HEK293 (cell line): ENCODE results near the gene SNX4.

Source experiments
- GLI2 ChIP-seq: fragments of 450-650 bp; formaldehyde crosslinking; IDR thresholded peaks from 2 replicates; pipeline ENCODE4; 2017; ENCODE audit warnings: missing biosample characterization, missing genetic modification characterization, low read depth, borderline replicate concordance
- GLIS1 ChIP-seq: fragments of 450-650 bp; formaldehyde crosslinking; IDR thresholded peaks from 2 replicates; pipeline ENCODE4 v1.5.1; 2016; ENCODE audit warnings: missing biosample characterization, missing genetic modification characterization
- GLIS2 ChIP-seq: fragments of 450-650 bp; formaldehyde crosslinking; IDR thresholded peaks from 2 replicates; pipeline ENCODE4 v1.5.1; 2016; ENCODE audit warnings: missing biosample characterization, missing genetic modification characterization
- OSR2 ChIP-seq: fragments of 450-650 bp; formaldehyde crosslinking; IDR thresholded peaks from 2 replicates; pipeline ENCODE4 v1.5.1; 2016; ENCODE audit warnings: missing biosample characterization, missing genetic modification characterization
- PRDM10 ChIP-seq: fragments of 450-650 bp; formaldehyde crosslinking; IDR thresholded peaks from 2 replicates; pipeline ENCODE4 v1.5.1; 2016; ENCODE audit warnings: missing biosample characterization, missing genetic modification characterization
- SCRT2 ChIP-seq: fragments of 450-650 bp; formaldehyde crosslinking; IDR thresholded peaks from 2 replicates; pipeline ENCODE4 v1.5.1; 2016; ENCODE audit warnings: missing biosample characterization, missing genetic modification characterization
- SP3 ChIP-seq: fragments of 450-650 bp; formaldehyde crosslinking; IDR thresholded peaks from 2 replicates; pipeline ENCODE4 v1.5.1; 2016; ENCODE audit warnings: missing biosample characterization, missing genetic modification characterization
- TSHZ1 ChIP-seq: fragments of 450-650 bp; formaldehyde crosslinking; IDR thresholded peaks from 2 replicates; pipeline ENCODE4 v1.5.1; 2016; ENCODE audit warnings: missing biosample characterization, missing genetic modification characterization, borderline replicate concordance
- WT1 ChIP-seq: fragments of 450-650 bp; formaldehyde crosslinking; IDR thresholded peaks from 2 replicates; pipeline ENCODE4 v1.5.1; 2016; ENCODE audit warnings: missing biosample characterization, missing genetic modification characterization
- ZFHX2 ChIP-seq: fragments of 450-650 bp; formaldehyde crosslinking; conservative IDR thresholded peaks from 2 replicates; pipeline ENCODE4 v1.5.1; 2016; ENCODE audit warnings: missing biosample characterization, missing genetic modification characterization
- ZFP69B ChIP-seq: fragments of 450-650 bp; formaldehyde crosslinking; IDR thresholded peaks from 2 replicates; pipeline ENCODE4 v1.5.1; 2016; ENCODE audit warnings: missing biosample characterization, missing genetic modification characterization
- ZNF248 ChIP-seq: fragments of 450-650 bp; formaldehyde crosslinking; IDR thresholded peaks from 2 replicates; pipeline ENCODE4 v1.5.1; 2017; ENCODE audit warnings: missing biosample characterization, missing genetic modification characterization
- ZNF513 ChIP-seq: fragments of 450-650 bp; IDR thresholded peaks from 2 replicates; pipeline ENCODE4 v1.5.1; 2018; ENCODE audit warnings: missing biosample characterization, missing genetic modification characterization
- ZNF521 ChIP-seq: fragments of 450-650 bp; formaldehyde crosslinking; IDR thresholded peaks from 2 replicates; pipeline ENCODE4 v1.5.1; 2017; ENCODE audit warnings: missing biosample characterization, mild to moderate bottlenecking, missing genetic modification characterization
- ZNF571 ChIP-seq: fragments of 450-650 bp; formaldehyde crosslinking; IDR thresholded peaks from 2 replicates; pipeline ENCODE4 v1.5.0; 2017; ENCODE audit warnings: missing biosample characterization, missing genetic modification characterization
- TF ChIP-seq, protein P1 (sequence below): fragments of 450-650 bp; formaldehyde crosslinking; IDR thresholded peaks from 2 replicates; pipeline ENCODE4 v1.5.1; 2016; ENCODE audit warnings: missing biosample characterization, missing genetic modification characterization
- TF ChIP-seq, protein P2 (sequence below): fragments of 450-650 bp; formaldehyde crosslinking; IDR thresholded peaks from 2 replicates; pipeline ENCODE4 v1.5.1; 2017; ENCODE audit warnings: missing biosample characterization, mild to moderate bottlenecking, missing genetic modification characterization, moderate library complexity
- TF ChIP-seq, protein P3 (sequence below): fragments of 450-650 bp; formaldehyde crosslinking; IDR thresholded peaks from 2 replicates; pipeline ENCODE4 v1.5.1; 2017; ENCODE audit warnings: missing biosample characterization, missing genetic modification characterization
- TF ChIP-seq, protein P4 (sequence below): fragments of 450-650 bp; formaldehyde crosslinking; IDR thresholded peaks from 2 replicates; pipeline ENCODE4 v1.5.1; 2017; ENCODE audit warnings: missing biosample characterization, missing genetic modification characterization
- TF ChIP-seq, protein P5 (sequence below): fragments of 450-650 bp; formaldehyde crosslinking; IDR thresholded peaks from 2 replicates; pipeline ENCODE4 v1.5.1; 2017; ENCODE audit warnings: missing biosample characterization, missing genetic modification characterization

SNX4 gene

GRCh38 chr3:125512135-125512920, 7.7 kb downstream of the SNX4 start (continued):
- TF ChIP-seq, protein P1, sequence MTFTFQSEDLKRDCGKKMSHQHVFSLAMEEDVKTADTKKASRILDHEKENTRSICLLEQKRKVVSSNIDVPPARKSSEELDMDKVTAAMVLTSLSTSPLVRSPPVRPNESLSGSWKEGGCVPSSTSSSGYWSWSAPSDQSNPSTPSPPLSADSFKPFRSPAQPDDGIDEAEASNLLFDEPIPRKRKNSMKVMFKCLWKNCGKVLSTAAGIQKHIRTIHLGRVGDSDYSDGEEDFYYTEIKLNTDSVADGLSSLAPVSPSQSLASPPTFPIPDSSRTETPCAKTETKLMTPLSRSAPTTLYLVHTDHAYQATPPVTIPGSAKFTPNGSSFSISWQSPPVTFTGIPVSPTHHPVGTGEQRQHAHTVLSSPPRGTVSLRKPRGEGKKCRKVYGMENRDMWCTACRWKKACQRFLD (tag by site-specific recombination) = no peak
- TF ChIP-seq, protein P2, sequence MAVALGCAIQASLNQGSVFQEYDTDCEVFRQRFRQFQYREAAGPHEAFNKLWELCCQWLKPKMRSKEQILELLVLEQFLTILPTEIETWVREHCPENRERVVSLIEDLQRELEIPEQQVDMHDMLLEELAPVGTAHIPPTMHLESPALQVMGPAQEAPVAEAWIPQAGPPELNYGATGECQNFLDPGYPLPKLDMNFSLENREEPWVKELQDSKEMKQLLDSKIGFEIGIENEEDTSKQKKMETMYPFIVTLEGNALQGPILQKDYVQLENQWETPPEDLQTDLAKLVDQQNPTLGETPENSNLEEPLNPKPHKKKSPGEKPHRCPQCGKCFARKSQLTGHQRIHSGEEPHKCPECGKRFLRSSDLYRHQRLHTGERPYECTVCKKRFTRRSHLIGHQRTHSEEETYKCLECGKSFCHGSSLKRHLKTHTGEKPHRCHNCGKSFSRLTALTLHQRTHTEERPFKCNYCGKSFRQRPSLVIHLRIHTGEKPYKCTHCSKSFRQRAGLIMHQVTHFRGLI (tag by site-specific recombination) = no peak
- TF ChIP-seq SP3 (tag by site-specific recombination) (no peak), GLIS1 (peak; percentile 13; the same call in 1 of the 2 replicates), ZNF513 (tag by site-specific recombination) (no peak), TSHZ1 (tag by site-specific recombination) (0 out of 2 replicates have a peak, but pooled peaks have one; percentile 38), ZNF521 (tag by site-specific recombination) (no peak), GLIS2 (no peak), ZNF571 (tag by site-specific recombination) (no peak), GLI2 (tag by site-specific recombination) (peak; percentile 59; the same call in 1 of the 2 replicates), ZNF248 (no peak), ZFP69B (tag by site-specific recombination) (0 out of 2 replicates have a peak, but pooled peaks have one; percentile 27), ZFHX2 (tag by site-specific recombination) (no peak), PRDM10 (tag by site-specific recombination) (peak; percentile 57), OSR2 (tag by site-specific recombination) (peak; percentile 95), SCRT2 (peak; percentile 30; the same call in 1 of the 2 replicates), WT1 (tag by site-specific recombination) (peak; percentile 65)
- TF ChIP-seq, protein P3, sequence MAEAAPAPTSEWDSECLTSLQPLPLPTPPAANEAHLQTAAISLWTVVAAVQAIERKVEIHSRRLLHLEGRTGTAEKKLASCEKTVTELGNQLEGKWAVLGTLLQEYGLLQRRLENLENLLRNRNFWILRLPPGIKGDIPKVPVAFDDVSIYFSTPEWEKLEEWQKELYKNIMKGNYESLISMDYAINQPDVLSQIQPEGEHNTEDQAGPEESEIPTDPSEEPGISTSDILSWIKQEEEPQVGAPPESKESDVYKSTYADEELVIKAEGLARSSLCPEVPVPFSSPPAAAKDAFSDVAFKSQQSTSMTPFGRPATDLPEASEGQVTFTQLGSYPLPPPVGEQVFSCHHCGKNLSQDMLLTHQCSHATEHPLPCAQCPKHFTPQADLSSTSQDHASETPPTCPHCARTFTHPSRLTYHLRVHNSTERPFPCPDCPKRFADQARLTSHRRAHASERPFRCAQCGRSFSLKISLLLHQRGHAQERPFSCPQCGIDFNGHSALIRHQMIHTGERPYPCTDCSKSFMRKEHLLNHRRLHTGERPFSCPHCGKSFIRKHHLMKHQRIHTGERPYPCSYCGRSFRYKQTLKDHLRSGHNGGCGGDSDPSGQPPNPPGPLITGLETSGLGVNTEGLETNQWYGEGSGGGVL (tag by site-specific recombination) = no peak
- TF ChIP-seq, protein P4, sequence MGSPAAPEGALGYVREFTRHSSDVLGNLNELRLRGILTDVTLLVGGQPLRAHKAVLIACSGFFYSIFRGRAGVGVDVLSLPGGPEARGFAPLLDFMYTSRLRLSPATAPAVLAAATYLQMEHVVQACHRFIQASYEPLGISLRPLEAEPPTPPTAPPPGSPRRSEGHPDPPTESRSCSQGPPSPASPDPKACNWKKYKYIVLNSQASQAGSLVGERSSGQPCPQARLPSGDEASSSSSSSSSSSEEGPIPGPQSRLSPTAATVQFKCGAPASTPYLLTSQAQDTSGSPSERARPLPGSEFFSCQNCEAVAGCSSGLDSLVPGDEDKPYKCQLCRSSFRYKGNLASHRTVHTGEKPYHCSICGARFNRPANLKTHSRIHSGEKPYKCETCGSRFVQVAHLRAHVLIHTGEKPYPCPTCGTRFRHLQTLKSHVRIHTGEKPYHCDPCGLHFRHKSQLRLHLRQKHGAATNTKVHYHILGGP (tag by site-specific recombination) = peak; percentile 85
- TF ChIP-seq, protein P5, sequence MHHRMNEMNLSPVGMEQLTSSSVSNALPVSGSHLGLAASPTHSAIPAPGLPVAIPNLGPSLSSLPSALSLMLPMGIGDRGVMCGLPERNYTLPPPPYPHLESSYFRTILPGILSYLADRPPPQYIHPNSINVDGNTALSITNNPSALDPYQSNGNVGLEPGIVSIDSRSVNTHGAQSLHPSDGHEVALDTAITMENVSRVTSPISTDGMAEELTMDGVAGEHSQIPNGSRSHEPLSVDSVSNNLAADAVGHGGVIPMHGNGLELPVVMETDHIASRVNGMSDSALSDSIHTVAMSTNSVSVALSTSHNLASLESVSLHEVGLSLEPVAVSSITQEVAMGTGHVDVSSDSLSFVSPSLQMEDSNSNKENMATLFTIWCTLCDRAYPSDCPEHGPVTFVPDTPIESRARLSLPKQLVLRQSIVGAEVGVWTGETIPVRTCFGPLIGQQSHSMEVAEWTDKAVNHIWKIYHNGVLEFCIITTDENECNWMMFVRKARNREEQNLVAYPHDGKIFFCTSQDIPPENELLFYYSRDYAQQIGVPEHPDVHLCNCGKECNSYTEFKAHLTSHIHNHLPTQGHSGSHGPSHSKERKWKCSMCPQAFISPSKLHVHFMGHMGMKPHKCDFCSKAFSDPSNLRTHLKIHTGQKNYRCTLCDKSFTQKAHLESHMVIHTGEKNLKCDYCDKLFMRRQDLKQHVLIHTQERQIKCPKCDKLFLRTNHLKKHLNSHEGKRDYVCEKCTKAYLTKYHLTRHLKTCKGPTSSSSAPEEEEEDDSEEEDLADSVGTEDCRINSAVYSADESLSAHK (tag by site-specific recombination) = peak; percentile 89
